HFFc6 (cell line): ENCODE results near the gene SOAT1. TPM values are rescaled to one million over a fixed set of nuclear protein-coding genes. Genes with fewer than 3 reads are reported as not detected.

Source experiments
- DNase-seq: peaks from one replicate; pipeline ENCODE4 v3.0.0-alpha.2; 2018
- H3K27ac Mint-ChIP-seq: 2 replicates; pipeline ENCODE4 v1.8.0; 2020; ENCODE audit warnings: mild to moderate bottlenecking, mixed read lengths
- H3K27me3 Mint-ChIP-seq: 2 replicates; pipeline ENCODE4 v1.8.0; 2021; ENCODE audit warnings: mild to moderate bottlenecking, moderate library complexity, mixed read lengths; ENCODE audit not compliant: insufficient read depth
- H3K36me3 Mint-ChIP-seq: 2 replicates; pipeline ENCODE4 v1.8.0; 2021; ENCODE audit warnings: low read depth, mixed read lengths
- H3K4me1 Mint-ChIP-seq: 2 replicates; pipeline ENCODE4 v1.8.0; 2020; ENCODE audit warnings: low read depth, mixed read lengths
- H3K4me3 Mint-ChIP-seq: 2 replicates; pipeline ENCODE4 v1.8.0; 2020; ENCODE audit warnings: mild to moderate bottlenecking, moderate library complexity, mixed read lengths
- H3K9me3 Mint-ChIP-seq: 2 replicates; pipeline ENCODE4 v1.8.0; 2020; ENCODE audit warnings: mild to moderate bottlenecking, mixed read lengths
- CTCF ChIP-seq: fragments of 200-600 bp; sonication (generic); IDR thresholded peaks from 2 replicates; pipeline ENCODE4 v1.5.0; 2021; ENCODE audit warnings: antibody characterized with exemption, mild to moderate bottlenecking
- total RNA-seq, 6 experiments: library from RNA; stranded (reverse); fragmentation: NEBNext Ultra II Directional; extraction: Animal tissue kit (Norgen Biotek cat#: 25700); gene quantifications; 2 replicates in 1 of 6; 3 replicates in 5 of 6; pipeline ENCODE4 v1.2.3, GENCODE V29; 2021

The SOAT1 gene
- total RNA-seq, 6 experiments from 2014 or later = 29.2 to 38.6 (median 37.2) TPM

- H3K27me3 Mint-ChIP-seq = peaks cover 4% of the 10 kb centered on the region
- H3K27ac Mint-ChIP-seq = no peak overlapping the region
- H3K9me3 Mint-ChIP-seq = no peaks in the 10 kb centered on the region
- no peak for DNase-seq
- H3K4me3 Mint-ChIP-seq = no peak overlapping the region
- H3K36me3 Mint-ChIP-seq = peaks cover 14% of the 10 kb centered on the region
- peaks cover 40% of the 10 kb centered on the region for H3K4me1 Mint-ChIP-seq
- TF ChIP-seq CTCF = no peak
Observed at GRCh38 chr1:179296356-179297104, 2.9 kb downstream of the SOAT1 start.

GRCh38 chr1:179297105-179297378 lies 3.4 kb downstream of the SOAT1 start:
- TF ChIP-seq CTCF = no peak
- peaks cover 14% of the 10 kb centered on the region for H3K36me3 Mint-ChIP-seq
- no peak overlapping the region for H3K4me3 Mint-ChIP-seq
- no peaks in the 10 kb centered on the region for H3K9me3 Mint-ChIP-seq
- peaks cover 45% of the 10 kb centered on the region for H3K4me1 Mint-ChIP-seq
- DNase-seq = no peak
- peaks cover 4% of the 10 kb centered on the region for H3K27me3 Mint-ChIP-seq
- H3K27ac Mint-ChIP-seq = no peak overlapping the region

- DNase-seq = no peak
- Mint-ChIP-seq H3K9me3 (no peaks in the 10 kb centered on the region), H3K27ac (no peak overlapping the region), H3K4me1 (peaks cover 38% of the 10 kb centered on the region), H3K27me3 (peaks cover 4% of the 10 kb centered on the region), H3K4me3 (no peak overlapping the region), H3K36me3 (peaks cover 22% of the 10 kb centered on the region)
- no peak for TF ChIP-seq CTCF
Observed at GRCh38 chr1:179298952-179299351, 5.4 kb downstream of the SOAT1 start.

- Mint-ChIP-seq H3K4me1 (peaks cover 34% of the 10 kb centered on the region), H3K36me3 (peaks cover 26% of the 10 kb centered on the region), H3K4me3 (no peak overlapping the region), H3K27me3 (peaks cover 4% of the 10 kb centered on the region), H3K9me3 (no peaks in the 10 kb centered on the region), H3K27ac (no peak overlapping the region)
- no peak for TF ChIP-seq CTCF
- no peak for DNase-seq
Observed at GRCh38 chr1:179300112-179300511, 6.5 kb downstream of the SOAT1 start.

- peaks cover 29% of the 10 kb centered on the region for H3K36me3 Mint-ChIP-seq
- peaks cover 1% of the 10 kb centered on the region for H3K27me3 Mint-ChIP-seq
- no peak for DNase-seq
- H3K4me3 Mint-ChIP-seq = no peak overlapping the region
- no peak overlapping the region for H3K27ac Mint-ChIP-seq
- no peaks in the 10 kb centered on the region for H3K9me3 Mint-ChIP-seq
- no peak for TF ChIP-seq CTCF
- H3K4me1 Mint-ChIP-seq = peaks cover 28% of the 10 kb centered on the region
Observed at GRCh38 chr1:179302070-179302469, 8.5 kb downstream of the SOAT1 start.
